Upper lobe of left lung (tissue), 4 donors: ENCODE results near the gene CNN1.

Source experiments
- POLR2A ChIP-seq, 4 donors: fragments of 450-650 bp; IDR thresholded peaks; one replicate each; pipeline ENCODE4 v1.5.1; 2016 to 2017; ENCODE audit warnings: antibody characterized with exemption in 4 of 4, mild to moderate bottlenecking in 2 of 4
- POLR2AphosphoS5 ChIP-seq, 2 donors: sonication (generic); formaldehyde crosslinking; IDR thresholded peaks; one replicate each; pipeline ENCODE4 v1.5.1; 2017; ENCODE audit warnings: antibody characterized with exemption in 2 of 2
- TF ChIP-seq, protein P1 (sequence below), 6 experiments: fragments of 450-650 bp in 4 of 6; fragments of 200-600 bp in 2 of 6; sonication (generic) in 2 of 6; IDR thresholded peaks; one replicate each; pipeline ENCODE4 v1.5.1; 2016 to 2019; ENCODE audit warnings: antibody characterized with exemption in 6 of 6

DNA sequence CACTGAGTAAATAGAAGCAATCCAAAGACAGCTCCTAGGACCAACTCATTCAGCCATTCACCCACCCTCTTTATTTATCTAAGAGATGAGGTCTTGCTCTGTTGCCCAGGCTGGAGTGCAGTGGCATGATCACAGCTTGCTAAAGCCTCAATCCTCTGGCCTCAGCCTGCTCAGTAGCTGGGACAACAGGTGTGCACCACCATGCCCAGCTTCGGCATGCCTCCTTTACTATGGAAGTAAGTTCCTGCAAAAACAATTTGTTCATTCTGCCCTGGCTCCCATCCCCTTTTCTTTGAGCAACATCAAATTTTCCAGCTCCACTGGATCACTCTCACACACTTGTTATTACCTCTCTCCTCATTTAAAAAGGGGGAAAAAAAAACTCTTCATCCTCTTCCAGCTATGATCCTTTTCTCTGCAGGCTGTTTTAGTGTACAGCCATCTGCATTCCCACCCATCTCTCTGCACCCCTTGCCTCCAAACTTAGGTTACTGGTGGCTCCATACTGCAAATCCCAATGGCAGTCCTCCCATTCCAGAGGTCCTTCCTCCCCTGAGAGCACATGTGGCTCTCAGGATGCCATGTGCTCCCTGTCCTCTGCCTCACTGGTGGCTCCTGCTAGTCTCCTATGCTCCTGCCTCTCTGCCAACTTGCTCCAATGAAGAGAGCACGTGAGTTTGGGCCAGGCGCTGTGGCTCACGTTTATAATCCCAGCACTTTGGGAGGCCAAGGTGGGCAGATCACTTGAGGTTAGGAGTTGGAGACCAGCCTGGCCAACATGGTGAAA is 18.2 kb downstream of the CNN1 start:
- TF ChIP-seq, protein P1, sequence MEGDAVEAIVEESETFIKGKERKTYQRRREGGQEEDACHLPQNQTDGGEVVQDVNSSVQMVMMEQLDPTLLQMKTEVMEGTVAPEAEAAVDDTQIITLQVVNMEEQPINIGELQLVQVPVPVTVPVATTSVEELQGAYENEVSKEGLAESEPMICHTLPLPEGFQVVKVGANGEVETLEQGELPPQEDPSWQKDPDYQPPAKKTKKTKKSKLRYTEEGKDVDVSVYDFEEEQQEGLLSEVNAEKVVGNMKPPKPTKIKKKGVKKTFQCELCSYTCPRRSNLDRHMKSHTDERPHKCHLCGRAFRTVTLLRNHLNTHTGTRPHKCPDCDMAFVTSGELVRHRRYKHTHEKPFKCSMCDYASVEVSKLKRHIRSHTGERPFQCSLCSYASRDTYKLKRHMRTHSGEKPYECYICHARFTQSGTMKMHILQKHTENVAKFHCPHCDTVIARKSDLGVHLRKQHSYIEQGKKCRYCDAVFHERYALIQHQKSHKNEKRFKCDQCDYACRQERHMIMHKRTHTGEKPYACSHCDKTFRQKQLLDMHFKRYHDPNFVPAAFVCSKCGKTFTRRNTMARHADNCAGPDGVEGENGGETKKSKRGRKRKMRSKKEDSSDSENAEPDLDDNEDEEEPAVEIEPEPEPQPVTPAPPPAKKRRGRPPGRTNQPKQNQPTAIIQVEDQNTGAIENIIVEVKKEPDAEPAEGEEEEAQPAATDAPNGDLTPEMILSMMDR (IDR thresholded peaks at IDR 0.05): no peak
- TF ChIP-seq POLR2AphosphoS5 (IDR thresholded peaks at IDR 0.05): no peak
- no peak for TF ChIP-seq POLR2A (IDR thresholded peaks at IDR 0.05)
